ENCODE measurements around the gene FADS6.

- no peak for TF ChIP-seq EZH2 (IDR thresholded peaks at IDR 0.05; ENCODE audit: low read length, unreplicated experiment)
- TF ChIP-seq, protein P1, sequence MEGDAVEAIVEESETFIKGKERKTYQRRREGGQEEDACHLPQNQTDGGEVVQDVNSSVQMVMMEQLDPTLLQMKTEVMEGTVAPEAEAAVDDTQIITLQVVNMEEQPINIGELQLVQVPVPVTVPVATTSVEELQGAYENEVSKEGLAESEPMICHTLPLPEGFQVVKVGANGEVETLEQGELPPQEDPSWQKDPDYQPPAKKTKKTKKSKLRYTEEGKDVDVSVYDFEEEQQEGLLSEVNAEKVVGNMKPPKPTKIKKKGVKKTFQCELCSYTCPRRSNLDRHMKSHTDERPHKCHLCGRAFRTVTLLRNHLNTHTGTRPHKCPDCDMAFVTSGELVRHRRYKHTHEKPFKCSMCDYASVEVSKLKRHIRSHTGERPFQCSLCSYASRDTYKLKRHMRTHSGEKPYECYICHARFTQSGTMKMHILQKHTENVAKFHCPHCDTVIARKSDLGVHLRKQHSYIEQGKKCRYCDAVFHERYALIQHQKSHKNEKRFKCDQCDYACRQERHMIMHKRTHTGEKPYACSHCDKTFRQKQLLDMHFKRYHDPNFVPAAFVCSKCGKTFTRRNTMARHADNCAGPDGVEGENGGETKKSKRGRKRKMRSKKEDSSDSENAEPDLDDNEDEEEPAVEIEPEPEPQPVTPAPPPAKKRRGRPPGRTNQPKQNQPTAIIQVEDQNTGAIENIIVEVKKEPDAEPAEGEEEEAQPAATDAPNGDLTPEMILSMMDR (conservative IDR thresholded peaks at IDR 0.05; ENCODE audit: low read depth, low read length), result no peak
- no peak for TF ChIP-seq EZH2phosphoT487 (IDR thresholded peaks at IDR 0.05; ENCODE audit: borderline replicate concordance, low read length)
Measured at GRCh38 chr17:74925242-74925641, 31.8 kb upstream of the FADS6 start.

Data from PC-3 (cell line).